HG03575 (cell line): ENCODE data around the gene PKP3.

Experiments
- ATAC-seq: cut with Tn5 transposase; IDR thresholded peaks from one replicate; pipeline ENCODE4 v1.9.1; 2021; ENCODE audit not compliant: unreplicated experiment, insufficient number of reproducible peaks, low FRiP score; ENCODE audit errors: extremely low read depth

The PKP3 gene

GRCh38 chr11:450809-451451, 56.9 kb downstream of the PKP3 start:
- ATAC-seq = no peak

GRCh38 chr11:451738-452137, 57.7 kb downstream of the PKP3 start:
- no peak for ATAC-seq

GRCh38 chr11:452203-452744, 58.3 kb downstream of the PKP3 start:
- no peak for ATAC-seq

- no peak for ATAC-seq
These were observed 59.0 kb downstream of the PKP3 start for GRCh38 chr11:452916-453527.

- no peak for ATAC-seq
These were observed 59.6 kb downstream of the PKP3 start for GRCh38 chr11:453564-453963.

- ATAC-seq = no peak
These were observed 60.0 kb downstream of the PKP3 start for GRCh38 chr11:454043-454442.
